Ascending aorta (tissue), 2 donors: ENCODE measurements around the gene MAGEA12. TPM values are rescaled to one million over a fixed set of nuclear protein-coding genes. Genes with fewer than 3 reads are reported as not detected.
"Not testable (repeated sequence)": the region's sequence is repeated elsewhere in the genome, so short reads cannot be mapped to it uniquely, and the experiment has no call there.

Experiments
- DNase-seq, 2 donors: peaks; one replicate each; pipeline ENCODE4 v3.0.0-alpha.2; 2019; ENCODE audit warnings: low spot score in 2 of 2
- H3K27ac ChIP-seq, 2 donors: fragments of 200-600 bp; sonication (generic); one replicate each; pipeline ENCODE4 v1.5.1; 2016 to 2017; ENCODE audit warnings: mild to moderate bottlenecking in 1 of 2
- H3K27me3 ChIP-seq: fragments of 200-600 bp; sonication (generic); one replicate; pipeline ENCODE4 v1.5.1; 2017
- H3K36me3 ChIP-seq, 2 donors: fragments of 200-600 bp; sonication (generic); one replicate each; pipeline ENCODE4 v1.5.1; 2016
- H3K4me1 ChIP-seq, 2 donors: fragments of 200-600 bp; sonication (generic); one replicate each; pipeline ENCODE4 v1.5.1; 2016 to 2017; ENCODE audit warnings: mild to moderate bottlenecking in 1 of 2
- H3K4me3 ChIP-seq, 2 donors: fragments of 200-600 bp; sonication (generic); one replicate each; pipeline ENCODE4 v1.5.1; 2016 to 2017; ENCODE audit warnings: mild to moderate bottlenecking in 1 of 2
- H3K9me3 ChIP-seq, 2 donors: fragments of 200-600 bp; sonication (generic); one replicate each; pipeline ENCODE4 v1.5.1; 2016
- CTCF ChIP-seq, 3 experiments: fragments of 200-600 bp in 2 of 3; fragments of 450-650 bp in 1 of 3; sonication (generic) in 2 of 3; IDR thresholded peaks; one replicate each; pipeline ENCODE4 v1.5.1; 2016 to 2019; ENCODE audit warnings: antibody characterized with exemption in 3 of 3, mild to moderate bottlenecking in 1 of 3, moderate library complexity in 1 of 3
- intact Hi-C: fragments of 100-400 bp; cut with DNase I; formaldehyde crosslinking; loops from one replicate; pipeline ENCODE4 v1.15.1; 2023
- total RNA-seq: library from RNA; depleted of rRNA; stranded (reverse); fragments of >200 nt; gene quantifications from one replicate; pipeline ENCODE4 v1.1.0, GENCODE V29; 2016

Gene MAGEA12
- total RNA-seq = not detected

GRCh38 chrX:152733261-152733975 lies at the start of gene MAGEA12, which contains the start of gene CSAG1:
Gene MAGEA12, plus strand, starts transcription at chrX:152733757. Its CDS starts 2,405 bp downstream, at chrX:152736162.
Gene CSAG1, minus strand, starts transcription at chrX:152733721. Its CDS starts 1,261 bp downstream, at chrX:152732460.
- H3K27ac ChIP-seq = no peak within 1 kb of the TSS
- no peak within 1 kb of the TSS for H3K4me3 ChIP-seq
- H3K27me3 ChIP-seq = no peaks in the 10 kb centered on the region
- H3K36me3 ChIP-seq = no peaks in the 10 kb centered on the region
- TF ChIP-seq CTCF (IDR thresholded peaks at IDR 0.05) = no peak
- DNase-seq = no peak
- no peaks in the 10 kb centered on the region for H3K4me1 ChIP-seq
- intact Hi-C loops = no loop called here
- H3K9me3 ChIP-seq = no peaks in the 10 kb centered on the region

- H3K36me3 ChIP-seq, H3K4me1 ChIP-seq, H3K9me3 ChIP-seq, H3K4me3 ChIP-seq, DNase-seq, intact Hi-C loops, H3K27me3 ChIP-seq, H3K27ac ChIP-seq: not testable (repeated sequence)
Measured at GRCh38 chrX:152697952-152698931, 35.3 kb upstream of the MAGEA12 start, which contains the start of gene MAGEA3. Gene MAGEA3, plus strand, starts transcription at chrX:152698794. Its CDS starts 2,039 bp downstream, at chrX:152700833.

GRCh38 chrX:152700390-152700789 lies 33.2 kb upstream of the MAGEA12 start:
- H3K36me3 ChIP-seq, intact Hi-C loops, H3K4me3 ChIP-seq, H3K27me3 ChIP-seq, H3K27ac ChIP-seq, H3K4me1 ChIP-seq, H3K9me3 ChIP-seq: not testable (repeated sequence)
- peak in 1 of 2 donors; percentile 57 for DNase-seq

- intact Hi-C loops, H3K27me3 ChIP-seq, H3K36me3 ChIP-seq, H3K4me1 ChIP-seq, H3K9me3 ChIP-seq, H3K27ac ChIP-seq, DNase-seq, H3K4me3 ChIP-seq: not testable (repeated sequence)
Measured at GRCh38 chrX:152706500-152706899, 27.1 kb upstream of the MAGEA12 start.

- H3K36me3 ChIP-seq, H3K27ac ChIP-seq, H3K9me3 ChIP-seq, intact Hi-C loops, H3K27me3 ChIP-seq, H3K4me1 ChIP-seq, H3K4me3 ChIP-seq, DNase-seq: not testable (repeated sequence)
Measured at GRCh38 chrX:152709173-152709572, 24.4 kb upstream of the MAGEA12 start, which contains the start of gene CSAG2. Gene CSAG2, minus strand, starts transcription at chrX:152709273. Its CDS starts 161 bp downstream, at chrX:152709112.

GRCh38 chrX:152713195-152713594 lies 20.4 kb upstream of the MAGEA12 start:
- DNase-seq, H3K4me1 ChIP-seq, H3K27ac ChIP-seq, H3K4me3 ChIP-seq, intact Hi-C loops, H3K27me3 ChIP-seq, H3K36me3 ChIP-seq, H3K9me3 ChIP-seq: not testable (repeated sequence)

GRCh38 chrX:152713815-152714787 lies 19.5 kb upstream of the MAGEA12 start, which contains the start of gene MAGEA2B:
Gene MAGEA2B, plus strand, starts transcription at chrX:152714628. Its CDS starts 2,479 bp downstream, at chrX:152717107.
- H3K27ac ChIP-seq, DNase-seq, H3K4me1 ChIP-seq, H3K9me3 ChIP-seq, intact Hi-C loops, H3K36me3 ChIP-seq, H3K27me3 ChIP-seq, H3K4me3 ChIP-seq: not testable (repeated sequence)

GRCh38 chrX:152725409-152725808 lies 8.1 kb upstream of the MAGEA12 start:
- H3K9me3 ChIP-seq = no peaks in the 10 kb centered on the region
- no peak for DNase-seq
- no peaks in the 10 kb centered on the region for H3K27me3 ChIP-seq
- no peak overlapping the region for H3K4me3 ChIP-seq
- H3K27ac ChIP-seq = no peak overlapping the region
- intact Hi-C loops = no loop called here
- H3K36me3 ChIP-seq = no peaks in the 10 kb centered on the region
- TF ChIP-seq CTCF (IDR thresholded peaks at IDR 0.05) = no peak
- no peaks in the 10 kb centered on the region for H3K4me1 ChIP-seq

- H3K4me3 ChIP-seq, DNase-seq, H3K4me1 ChIP-seq, H3K36me3 ChIP-seq, intact Hi-C loops, H3K27ac ChIP-seq, H3K27me3 ChIP-seq, H3K9me3 ChIP-seq: not testable (repeated sequence)
Measured at GRCh38 chrX:152734143-152734858, 744 bp downstream of the MAGEA12 start.
